ENCODE data around the gene ZDHHC5. TPM values are rescaled to one million over a fixed set of nuclear protein-coding genes. Genes with fewer than 3 reads are reported as not detected.
"Not testable (repeated sequence)": the region's sequence is repeated elsewhere in the genome, so short reads cannot be mapped to it uniquely, and the experiment has no call there.

The ZDHHC5 gene
- total RNA-seq, 2 donors from 2014 or later: 51.3 to 60.7 TPM

- ATAC-seq: peak; percentile 98 to 100
- DNase-seq: peak; percentile 100
- intact Hi-C loops (cut with DNase I): no loop called here
Observed at GRCh38 chr11:57657194-57658022, 10.5 kb upstream of the ZDHHC5 start, which contains the start of gene CLP1. Gene CLP1 (plus strand): TSS chr11:57657762. CDS start chr11:57659477, 1,715 bp downstream.

- no peak for DNase-seq
- no peak for ATAC-seq
- intact Hi-C loops (cut with DNase I): no loop called here
Observed at GRCh38 chr11:57658023-57658361, 9.9 kb upstream of the ZDHHC5 start.

GRCh38 chr11:57659669-57660068 is 8.2 kb upstream of the ZDHHC5 start:
- intact Hi-C loops (cut with DNase I): no loop called here
- DNase-seq (no peak), ATAC-seq (no peak)

- intact Hi-C loops (cut with DNase I): no loop called here
- ATAC-seq: no peak
- no peak for DNase-seq
Observed at GRCh38 chr11:57662893-57663292, 5.0 kb upstream of the ZDHHC5 start.

- DNase-seq (no peak), ATAC-seq (no peak)
- intact Hi-C loops (cut with DNase I): no loop called here
Observed at GRCh38 chr11:57663975-57664374, 3.9 kb upstream of the ZDHHC5 start.

DNA sequence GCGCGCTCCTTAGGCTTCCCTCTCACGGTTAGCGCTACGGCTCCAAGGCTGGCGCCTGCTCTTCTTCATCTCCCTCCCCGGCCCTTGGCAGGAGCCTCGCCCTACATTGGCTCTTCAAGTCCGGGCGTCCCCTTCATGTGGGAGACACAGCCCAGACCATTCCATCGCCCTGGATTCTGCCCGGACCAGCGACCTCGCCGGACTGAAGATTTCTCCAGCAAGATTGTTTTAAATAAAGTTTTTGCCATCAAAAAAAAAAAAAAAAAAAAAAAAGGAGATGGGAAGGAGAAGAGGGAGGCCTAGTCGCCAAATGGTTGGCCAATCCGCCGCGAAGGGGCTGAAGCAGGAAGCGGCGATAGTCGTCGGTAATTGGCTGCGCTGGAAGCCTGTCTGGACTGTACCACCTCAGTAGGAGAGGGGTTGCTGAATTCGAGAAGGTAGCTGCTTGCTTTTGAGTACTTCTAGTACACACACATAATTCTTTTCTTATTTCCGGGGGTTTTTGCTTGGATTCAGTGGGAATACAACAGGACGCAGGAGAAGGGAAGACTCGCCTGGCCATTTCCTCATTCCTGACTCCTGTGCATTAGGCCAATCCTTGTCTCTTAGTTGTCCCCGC is 688 bp upstream of the ZDHHC5 start:
- ATAC-seq (peak; percentile 88 to 91), DNase-seq (peak; percentile 98)
- intact Hi-C loops (cut with DNase I): loop anchor here in 1 of 2 donors (5.0 kb wide), 1 partner anchor 135 kb away; no protein-coding TSS in a partner anchor

- ATAC-seq: peak; percentile 3 to 15
Observed at GRCh38 chr11:57668434-57668782, 494 bp downstream of the ZDHHC5 start.

GRCh38 chr11:57674251-57674650 is 6.3 kb downstream of the ZDHHC5 start:
- DNase-seq (no peak), ATAC-seq (no peak)
- intact Hi-C loops (cut with DNase I): no loop called here

More at GRCh38 chr11:57668434-57668782, 494 bp downstream of the ZDHHC5 start:
- intact Hi-C loops (cut with DNase I): loop anchor here in 1 of 2 donors (5.0 kb wide), 1 partner anchor 134 kb away; no protein-coding TSS in a partner anchor
- DNase-seq: no peak

- DNase-seq (no peak), ATAC-seq (no peak)
- intact Hi-C loops (cut with DNase I): no loop called here
Observed at GRCh38 chr11:57675176-57675941, 7.4 kb downstream of the ZDHHC5 start.

- ATAC-seq: no peak
- DNase-seq: no peak
- intact Hi-C loops (cut with DNase I): no loop called here
Observed at GRCh38 chr11:57679396-57679795, 11.5 kb downstream of the ZDHHC5 start.

GRCh38 chr11:57680552-57680874 is 12.6 kb downstream of the ZDHHC5 start:
- DNase-seq (no peak), ATAC-seq (peak in 1 of 2 donors; percentile 55)
- intact Hi-C loops (cut with DNase I): no loop called here

DNA sequence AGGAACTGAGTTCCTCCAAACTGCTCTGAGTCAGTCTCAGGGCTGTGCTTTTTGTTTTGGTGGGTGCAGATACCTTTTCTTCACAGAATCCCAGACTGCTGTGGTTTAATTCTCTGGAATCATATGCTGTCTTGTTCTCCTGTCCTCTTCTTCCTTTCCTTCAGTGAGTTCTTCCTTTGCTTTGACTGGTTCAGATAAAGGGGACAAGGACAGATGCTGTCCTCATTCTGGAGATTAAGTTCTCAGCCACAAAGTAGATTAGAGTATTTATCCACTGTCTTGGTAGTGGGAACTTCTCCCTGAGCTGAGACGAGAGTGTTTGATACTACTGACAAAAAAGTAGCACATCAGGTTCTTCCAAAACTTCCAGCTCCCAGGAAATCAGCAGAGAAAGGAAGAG is 13.3 kb downstream of the ZDHHC5 start:
- intact Hi-C loops (cut with DNase I): no loop called here
- DNase-seq (no peak), ATAC-seq (no peak)

GRCh38 chr11:57690474-57690873 is 22.6 kb downstream of the ZDHHC5 start:
- intact Hi-C loops (cut with DNase I); DNase-seq; ATAC-seq: not testable (repeated sequence)

GRCh38 chr11:57698843-57699365 is 31.0 kb downstream of the ZDHHC5 start:
- DNase-seq (no peak), ATAC-seq (no peak)
- intact Hi-C loops (cut with DNase I): no loop called here

- intact Hi-C loops (cut with DNase I): no loop called here
- DNase-seq (no peak), ATAC-seq (no peak)
Observed at GRCh38 chr11:57699813-57700212, 31.9 kb downstream of the ZDHHC5 start.

DNA sequence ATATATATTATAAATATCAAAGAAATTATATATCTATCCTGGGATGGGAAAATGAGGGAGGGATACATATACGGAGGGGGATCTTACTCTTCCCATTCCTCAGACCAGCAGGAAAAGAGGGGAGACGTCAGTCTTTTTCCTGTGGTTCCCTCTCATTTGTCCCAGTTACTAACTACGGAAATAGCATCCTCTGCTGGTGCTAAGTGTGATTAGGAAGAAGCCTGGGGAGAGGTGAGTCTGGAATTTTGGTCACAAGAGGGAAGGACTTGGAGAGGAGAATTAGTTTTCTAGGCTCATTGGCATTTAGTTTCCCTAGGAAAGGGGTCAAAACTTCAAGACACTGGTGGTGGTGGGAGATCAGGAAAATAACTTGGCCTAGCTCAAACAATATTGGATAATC is 32.5 kb downstream of the ZDHHC5 start:
- no peak for DNase-seq
- ATAC-seq: no peak
- intact Hi-C loops (cut with DNase I): no loop called here

DNA sequence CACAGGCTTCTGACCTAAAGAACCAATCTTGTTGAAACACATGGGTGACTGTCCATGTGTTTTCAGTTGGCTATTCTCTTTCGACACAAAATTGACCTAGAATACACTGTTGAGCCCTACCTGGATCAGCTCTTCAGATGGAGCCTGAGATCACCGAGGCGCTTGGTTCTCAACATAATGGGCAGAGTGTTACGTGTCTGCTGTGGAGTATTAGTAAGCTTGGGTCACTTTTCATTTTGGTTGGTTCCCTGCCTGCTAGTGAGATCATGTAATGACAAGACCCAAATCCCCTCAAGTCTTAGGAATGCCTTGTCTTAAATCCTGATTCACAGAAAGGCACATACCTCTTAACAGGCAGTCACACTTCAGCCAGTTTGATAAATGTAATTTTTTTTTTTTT is 35.4 kb downstream of the ZDHHC5 start:
- ATAC-seq: no peak
- DNase-seq: no peak
- intact Hi-C loops (cut with DNase I): no loop called here

GRCh38 chr11:57704932-57705331 is 37.0 kb downstream of the ZDHHC5 start:
- intact Hi-C loops (cut with DNase I): no loop called here
- no peak for DNase-seq
- ATAC-seq: no peak

DNA sequence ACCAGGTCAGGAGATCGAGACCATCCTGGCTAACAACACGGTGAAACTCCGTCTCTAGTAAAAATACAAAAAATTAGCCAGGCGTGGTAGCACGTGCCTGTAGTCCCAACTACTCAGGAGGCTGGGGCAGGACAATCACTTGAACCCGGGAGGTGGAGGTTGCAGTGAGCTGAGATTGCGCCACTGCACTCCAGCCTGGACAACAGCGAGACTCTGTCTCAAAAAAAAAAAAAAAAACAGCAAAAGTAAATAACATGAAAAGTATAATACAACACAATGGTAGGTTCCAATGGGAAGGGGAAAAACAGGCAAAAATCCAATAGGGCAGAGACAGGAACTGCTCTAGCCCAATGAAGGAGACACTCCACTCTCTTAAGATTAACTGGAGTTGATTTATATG is 37.5 kb downstream of the ZDHHC5 start:
- DNase-seq; ATAC-seq; intact Hi-C loops (cut with DNase I): not testable (repeated sequence)

Measured in left cardiac atrium (tissue), 4 donors.